HepG2 (cell line): Measurements from ENCODE around the gene NEAT1. TPM values are rescaled to one million over a fixed set of nuclear protein-coding genes. Genes with fewer than 3 reads are reported as not detected.

Experiments used
- AGO1 ChIP-seq: fragments of 200-400 bp; formaldehyde crosslinking; IDR thresholded peaks from 2 replicates; pipeline ENCODE4 v1.6.1; 2017; ENCODE audit warnings: mild to moderate bottlenecking, low read depth, low read length, moderate library complexity; ENCODE audit not compliant: poor library complexity, severe bottlenecking
- CHD4 ChIP-seq: fragments of 200-600 bp; sonication (generic); IDR thresholded peaks from 2 replicates; pipeline ENCODE4 v1.7.0; 2017; ENCODE audit warnings: mild to moderate bottlenecking, low read length, borderline replicate concordance
- ETV6 ChIP-seq: sonication (generic); formaldehyde crosslinking; conservative IDR thresholded peaks from 2 replicates; pipeline ENCODE4 v1.4.0; 2020; ENCODE audit warnings: missing genetic modification reagents
- HDAC6 ChIP-seq: fragments of 200-600 bp; sonication (generic); IDR thresholded peaks from 2 replicates; pipeline ENCODE4 v1.7.0; 2017; ENCODE audit warnings: mild to moderate bottlenecking, antibody characterized with exemption, low read length, low read depth
- HMGXB4 ChIP-seq, 2 experiments: sonication (generic) in 1 of 2; formaldehyde crosslinking in 1 of 2; IDR thresholded peaks; 2 replicates each; pipeline versions ENCODE4 v1.4.0 to v1.6.1; 2018 to 2020; ENCODE audit warnings: missing genetic modification reagents in 2 of 2, borderline replicate concordance in 1 of 2, low read depth in 1 of 2, mild to moderate bottlenecking in 1 of 2, missing biosample characterization in 1 of 2
- HNF4A ChIP-seq: sonication (generic); formaldehyde crosslinking; IDR thresholded peaks from 2 replicates; pipeline ENCODE4 v1.4.0; 2020; ENCODE audit warnings: missing genetic modification reagents
- NFYB ChIP-seq: sonication (generic); formaldehyde crosslinking; IDR thresholded peaks from 2 replicates; pipeline ENCODE4 v1.4.0; 2020; ENCODE audit warnings: missing genetic modification reagents
- NR0B2 ChIP-seq: sonication (generic); formaldehyde crosslinking; IDR thresholded peaks from 2 replicates; pipeline ENCODE4 v1.4.0; 2020; ENCODE audit warnings: mild to moderate bottlenecking, missing genetic modification reagents
- NR2C2 ChIP-seq: sonication (generic); formaldehyde crosslinking; IDR thresholded peaks from 2 replicates; pipeline ENCODE4 v1.4.0; 2020; ENCODE audit warnings: missing genetic modification reagents, mild to moderate bottlenecking, moderate library complexity, borderline replicate concordance
- PATZ1 ChIP-seq: sonication (generic); formaldehyde crosslinking; IDR thresholded peaks from 2 replicates; pipeline ENCODE4 v1.4.0; 2020; ENCODE audit warnings: missing genetic modification reagents
- PLRG1 ChIP-seq: fragments of 450-650 bp; conservative IDR thresholded peaks from 2 replicates; pipeline ENCODE4 v1.6.1; 2016
- SP5 ChIP-seq: IDR thresholded peaks from 2 replicates; pipeline ENCODE4 v1.6.1; 2016; ENCODE audit warnings: low read depth, borderline replicate concordance
- THYN1 ChIP-seq: sonication (generic); formaldehyde crosslinking; IDR thresholded peaks from 2 replicates; pipeline ENCODE4 v1.8.1; 2023; ENCODE audit warnings: low read depth, mild to moderate bottlenecking, moderate library complexity, missing genetic modification reagents, borderline replicate concordance
- ZBTB4 ChIP-seq: sonication (generic); formaldehyde crosslinking; IDR thresholded peaks from 2 replicates; pipeline ENCODE4 v1.4.0; 2020; ENCODE audit warnings: missing genetic modification reagents, mild to moderate bottlenecking, borderline replicate concordance
- ZNF569 ChIP-seq: sonication (generic); formaldehyde crosslinking; IDR thresholded peaks from 2 replicates; pipeline ENCODE4 v1.5.0; 2020; ENCODE audit warnings: mild to moderate bottlenecking, missing genetic modification reagents, moderate library complexity, borderline replicate concordance
- ZNF607 ChIP-seq: sonication (generic); formaldehyde crosslinking; IDR thresholded peaks from 2 replicates; pipeline ENCODE4 v1.5.1; 2020; ENCODE audit warnings: missing genetic modification reagents, mild to moderate bottlenecking, borderline replicate concordance
- ZNF619 ChIP-seq: sonication (generic); formaldehyde crosslinking; IDR thresholded peaks from 2 replicates; pipeline ENCODE4 v1.4.0; 2020; ENCODE audit warnings: mild to moderate bottlenecking, missing genetic modification reagents
- polyA plus RNA-seq, 8 experiments: library from polyadenylated mRNA; depleted of rRNA in 3 of 8; stranded (reverse) in 7 of 8; unstranded in 1 of 8; fragments of >200 nt; fragmentation: Illumina TruSeq in 4 of 8; extraction: Trizol in 4 of 8; gene quantifications; 2 replicates each; pipeline versions ENCODE4 v1.2.1 to v1.2.3, GENCODE V29; 2011 to 2016; ENCODE audit warnings: low read depth in 4 of 8, missing spikeins in 1 of 8, mixed read lengths in 1 of 8; ENCODE audit not compliant: insufficient read depth in 1 of 8
- total RNA-seq, 5 experiments: library from RNA; depleted of rRNA; stranded (reverse); fragments of >200 nt; fragmentation: Illumina TruSeq; extraction: Trizol; gene quantifications; 2 replicates each; pipeline ENCODE4 v1.2.3, GENCODE V29; 2016; ENCODE audit warnings: low read depth in 1 of 5

The NEAT1 gene
- total and polyA plus RNA-seq, 2 of the 13 experiments (the other 11 are each of a cell fraction or from before 2014, with no cell fraction given): 20.5 to 41.2 TPM

- TF ChIP-seq ZBTB4 (CRISPR knock-in tag): no peak
- TF ChIP-seq NR0B2 (CRISPR knock-in tag): 0 out of 2 replicates have a peak, but pooled peaks have one; percentile 3
- peak in 1 of 2 experiments; percentile 43; a peak in 1 of 4 replicates for TF ChIP-seq HMGXB4 (CRISPR knock-in tag; IDR thresholded peaks at IDR 0.05; ENCODE audit: borderline replicate concordance in 1 of 2, low read depth in 1 of 2)
- TF ChIP-seq ETV6 (CRISPR knock-in tag): 0 out of 2 replicates have a peak, but pooled peaks have one; percentile 46
- peak; percentile 4; the same call in 1 of the 2 replicates for TF ChIP-seq ZNF607 (CRISPR knock-in tag)
- TF ChIP-seq HDAC6: no peak
- TF ChIP-seq HNF4A (CRISPR knock-in tag): 0 out of 2 replicates have a peak, but pooled peaks have one; percentile 21
- TF ChIP-seq NFYB (CRISPR knock-in tag): no peak
- TF ChIP-seq AGO1: no peak
- peak; percentile 33; the same call in 1 of the 2 replicates for TF ChIP-seq NR2C2
- no peak for TF ChIP-seq ZNF619 (CRISPR knock-in tag)
- no peak for TF ChIP-seq THYN1 (CRISPR knock-in tag)
- peak; percentile 43; the same call in 1 of the 2 replicates for TF ChIP-seq SP5 (CRISPR knock-in tag)
- TF ChIP-seq ZNF569 (CRISPR knock-in tag): no peak
- peak; percentile 42; the same call in 1 of the 2 replicates for TF ChIP-seq PATZ1 (CRISPR knock-in tag)
- TF ChIP-seq PLRG1: no peak
- no peak for TF ChIP-seq CHD4
Observed at GRCh38 chr11:65416841-65417701, 5.5 kb upstream of the NEAT1 start (continued).
